Measurements from ENCODE around the gene CLEC1B. TPM values are rescaled to one million over a fixed set of nuclear protein-coding genes. Genes with fewer than 3 reads are reported as not detected.

CLEC1B gene
- total and polyA plus RNA-seq, 9 of the 15 experiments (the other 6 are each of a cell fraction or from before 2014, with no cell fraction given), result not detected

DNA sequence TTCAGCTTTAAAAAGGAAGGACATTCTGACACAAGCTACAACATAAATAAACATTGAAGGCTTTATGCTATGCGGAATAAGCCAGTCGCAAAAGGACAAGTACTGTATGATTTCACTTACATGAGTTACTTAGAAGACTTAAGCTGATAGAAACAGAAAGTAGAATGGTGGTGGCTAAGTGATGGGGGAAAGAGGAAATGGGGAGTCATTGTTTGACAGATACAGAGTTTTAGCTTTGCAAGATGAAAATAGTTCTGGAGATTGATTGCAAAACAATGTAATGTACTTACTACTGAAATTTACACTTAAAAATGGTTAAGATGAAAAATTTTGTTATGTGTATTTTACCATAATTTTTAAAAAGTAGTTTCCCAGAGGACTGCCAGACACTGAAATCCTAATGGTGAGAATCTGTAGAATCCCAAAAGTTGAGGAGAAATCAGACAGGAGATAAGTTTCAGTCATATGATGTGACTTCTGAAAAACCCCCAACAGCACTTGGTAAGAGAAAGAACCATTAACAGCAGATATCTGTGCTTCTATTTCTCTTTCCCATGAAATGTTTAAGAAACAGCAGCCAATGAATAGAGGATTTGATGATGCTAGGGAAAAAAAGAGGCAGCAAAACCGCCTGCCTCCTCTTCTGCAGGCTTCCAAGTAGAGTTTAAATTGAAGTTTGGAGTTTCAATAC is 50.2 kb downstream of the CLEC1B start:
- ChIA-PET POLR2A (interaction anchor here (0.6 kb wide), 1 partner anchor 41 kb away, joined by 3 read pairs; no protein-coding TSS in a partner anchor), CTCF (ENCODE audit: low intra/inter-chr PET ratio) (no interaction called here)
- Histone ChIP-seq H3K36me3 (ENCODE audit: control insufficient read depth, insufficient read depth, low read length) (no peaks in the 10 kb centered on the region), H2AFZ (ENCODE audit: low read depth, low read length) (no peak overlapping the region), H3K9ac (ENCODE audit: insufficient read depth in 1 of 2, low read depth in 2 of 2, low read length in 2 of 2) (no peak overlapping the region), H3K27me3 (ENCODE audit: control insufficient read depth in 2 of 2, insufficient read depth in 2 of 2, low read length in 2 of 2) (peaks cover 8 to 9% of the 10 kb centered on the region in 2 experiments; a peak in 4 of 5 replicates), H3K4me1 (replicated peaks in 1 of 2; ENCODE audit: control insufficient read depth in 2 of 2, insufficient read depth in 2 of 2, low read length in 2 of 2) (no peaks in the 10 kb centered on the region), H3K27ac (ENCODE audit: extremely low read depth, low read depth, low read length) (no peak overlapping the region), H3K9me3 (replicated peaks; ENCODE audit: control insufficient read depth, insufficient read depth, low read depth, low read length) (no peaks in the 10 kb centered on the region), H3K4me3 (no peak overlapping the region), H3K4me2 (ENCODE audit: insufficient read depth, low read length) (no peak overlapping the region), H3K79me2 (ENCODE audit: control insufficient read depth, insufficient read depth, low read length) (no peaks in the 10 kb centered on the region), H4K20me1 (replicated peaks; ENCODE audit: control insufficient read depth, insufficient read depth, low read length) (no peaks in the 10 kb centered on the region), H3K9me1 (ENCODE audit: control insufficient read depth, insufficient read depth, low read length) (no peaks in the 10 kb centered on the region)
- FAIRE-seq (no peak), ATAC-seq (no peak), DNase-seq (ENCODE audit: extremely low read depth in 1 of 4, low spot score in 3 of 4) (no peak)
- in situ Hi-C loops (cut with MboI) (no loop called here), intact Hi-C loops (cut with micrococcal nuclease) (no loop called here)
- 4% methylated on average over 2 of the region's 3 CpGs for WGBS (ENCODE audit: insufficient coverage, low coverage, missing lambda C conversion rate)
- no TSS peak for BruUV-seq (replicated peaks)
- TF ChIP-seq ZNF518B (CRISPR knock-in tag; IDR thresholded peaks at IDR 0.05), result no peak
- TF ChIP-seq ZNF253 (CRISPR knock-in tag; conservative IDR thresholded peaks at IDR 0.05), result no peak
- no peak for TF ChIP-seq ZNF551 (CRISPR knock-in tag; IDR thresholded peaks at IDR 0.05)
- no peak for TF ChIP-seq MECOM (CRISPR knock-in tag; IDR thresholded peaks at IDR 0.05)
- TF ChIP-seq, protein P1, sequence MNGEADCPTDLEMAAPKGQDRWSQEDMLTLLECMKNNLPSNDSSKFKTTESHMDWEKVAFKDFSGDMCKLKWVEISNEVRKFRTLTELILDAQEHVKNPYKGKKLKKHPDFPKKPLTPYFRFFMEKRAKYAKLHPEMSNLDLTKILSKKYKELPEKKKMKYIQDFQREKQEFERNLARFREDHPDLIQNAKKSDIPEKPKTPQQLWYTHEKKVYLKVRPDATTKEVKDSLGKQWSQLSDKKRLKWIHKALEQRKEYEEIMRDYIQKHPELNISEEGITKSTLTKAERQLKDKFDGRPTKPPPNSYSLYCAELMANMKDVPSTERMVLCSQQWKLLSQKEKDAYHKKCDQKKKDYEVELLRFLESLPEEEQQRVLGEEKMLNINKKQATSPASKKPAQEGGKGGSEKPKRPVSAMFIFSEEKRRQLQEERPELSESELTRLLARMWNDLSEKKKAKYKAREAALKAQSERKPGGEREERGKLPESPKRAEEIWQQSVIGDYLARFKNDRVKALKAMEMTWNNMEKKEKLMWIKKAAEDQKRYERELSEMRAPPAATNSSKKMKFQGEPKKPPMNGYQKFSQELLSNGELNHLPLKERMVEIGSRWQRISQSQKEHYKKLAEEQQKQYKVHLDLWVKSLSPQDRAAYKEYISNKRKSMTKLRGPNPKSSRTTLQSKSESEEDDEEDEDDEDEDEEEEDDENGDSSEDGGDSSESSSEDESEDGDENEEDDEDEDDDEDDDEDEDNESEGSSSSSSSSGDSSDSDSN (IDR thresholded peaks at IDR 0.05; ENCODE audit: borderline replicate concordance in 1 of 2, low read depth in 2 of 2, low read length in 2 of 2), result no peak
- TF ChIP-seq KDM5B (IDR thresholded peaks at IDR 0.05; ENCODE audit: insufficient replicate concordance, low read depth, low read length), result no peak
- TF ChIP-seq BRD9 (IDR thresholded peaks at IDR 0.05; ENCODE audit: low read depth, partially characterized antibody), result no peak
- no peak for TF ChIP-seq THAP12 (CRISPR knock-in tag; IDR thresholded peaks at IDR 0.05)
- no peak for TF ChIP-seq ELF4 (CRISPR knock-in tag; IDR thresholded peaks at IDR 0.05)
